GM23338 (cell line): ENCODE measurements around the gene FUT8. TPM values are rescaled to one million over a fixed set of nuclear protein-coding genes. Genes with fewer than 3 reads are reported as not detected.

Source experiments
- ATAC-seq: fragments of 200-7000 bp; cut with Tn5 transposase; 3 replicates; pipeline ENCODE4 v1.9.1; 2020
- DNase-seq: peaks from one replicate; pipeline ENCODE4 v3.0.0-alpha.2; 2015; ENCODE audit warnings: low spot score
- H2AFZ ChIP-seq: fragments of 200-600 bp; sonication (generic); 2 replicates; pipeline ENCODE4 v1.8.0; 2016; ENCODE audit warnings: antibody characterized with exemption, mild to moderate bottlenecking, moderate library complexity
- H3F3A ChIP-seq: fragments of 200-600 bp; sonication (generic); replicated peaks from 2 replicates; pipeline ENCODE4 v1.8.0; 2017; ENCODE audit warnings: antibody characterized with exemption, mixed run types, low read depth
- H3K27ac ChIP-seq: fragments of 200-600 bp; sonication (generic); 2 replicates; pipeline ENCODE4 v1.6.1; 2016; ENCODE audit warnings: low read depth
- H3K27me3 ChIP-seq: fragments of 200-600 bp; sonication (generic); 2 replicates; pipeline ENCODE4 v1.8.0; 2016; ENCODE audit warnings: mild to moderate bottlenecking, mixed run types, moderate library complexity; ENCODE audit not compliant: insufficient read depth
- H3K36me3 ChIP-seq: fragments of 200-600 bp; sonication (generic); 2 replicates; pipeline ENCODE4 v1.8.0; 2016; ENCODE audit warnings: mild to moderate bottlenecking; ENCODE audit not compliant: insufficient read depth
- H3K4me1 ChIP-seq: fragments of 200-600 bp; sonication (generic); 2 replicates; pipeline ENCODE4 v1.8.0; 2016; ENCODE audit warnings: mild to moderate bottlenecking, moderate library complexity; ENCODE audit not compliant: insufficient read depth
- H3K4me2 ChIP-seq: fragments of 200-600 bp; sonication (generic); 2 replicates; pipeline ENCODE4 v1.7.1; 2017; ENCODE audit warnings: mixed run types
- H3K4me3 ChIP-seq: fragments of 200-600 bp; sonication (generic); 2 replicates; pipeline ENCODE4 v1.6.1; 2016; ENCODE audit warnings: mixed run types
- H3K79me2 ChIP-seq: fragments of 200-600 bp; sonication (generic); replicated peaks from 2 replicates; pipeline ENCODE4 v1.8.0; 2017; ENCODE audit warnings: mild to moderate bottlenecking; ENCODE audit not compliant: insufficient read depth
- H3K9me2 ChIP-seq: fragments of 200-600 bp; sonication (generic); 2 replicates; pipeline ENCODE4 v1.8.0; 2017; ENCODE audit not compliant: insufficient read depth
- H4K20me1 ChIP-seq: fragments of 200-600 bp; sonication (generic); replicated peaks from 2 replicates; pipeline ENCODE4 v1.8.0; 2017; ENCODE audit warnings: mild to moderate bottlenecking; ENCODE audit not compliant: insufficient read depth
- H3K27ac Mint-ChIP-seq: 2 replicates; pipeline ENCODE4 v1.8.0; 2020; ENCODE audit warnings: inconsistent platforms, mild to moderate bottlenecking, moderate library complexity, mixed read lengths
- H3K27me3 Mint-ChIP-seq: 3 replicates; pipeline ENCODE4 v1.8.0; 2022; ENCODE audit warnings: low read depth, mild to moderate bottlenecking, moderate library complexity, mixed read lengths, inconsistent platforms; ENCODE audit not compliant: insufficient read depth, poor library complexity
- H3K36me3 Mint-ChIP-seq: 3 replicates; pipeline ENCODE4 v1.8.0; 2021; ENCODE audit warnings: low read depth, mild to moderate bottlenecking, inconsistent platforms, moderate library complexity, mixed read lengths
- H3K4me1 Mint-ChIP-seq: 3 replicates; pipeline ENCODE4 v1.8.0; 2020; ENCODE audit warnings: mild to moderate bottlenecking, inconsistent platforms, mixed read lengths
- H3K4me3 Mint-ChIP-seq: 3 replicates; pipeline ENCODE4 v1.8.0; 2021; ENCODE audit warnings: moderate library complexity, mild to moderate bottlenecking, inconsistent platforms, mixed read lengths
- H3K9me3 Mint-ChIP-seq: 3 replicates; pipeline ENCODE4 v1.8.0; 2020; ENCODE audit warnings: moderate library complexity, mild to moderate bottlenecking, inconsistent platforms, mixed read lengths
- CREB1 ChIP-seq: fragments of 250-450 bp; sonication (Bioruptor Pico); IDR thresholded peaks from 2 replicates; pipeline ENCODE4 v1.5.0; 2020; ENCODE audit warnings: low read depth, mild to moderate bottlenecking, moderate library complexity
- EZH2 ChIP-seq: fragments of 200-600 bp; sonication (generic); IDR thresholded peaks from one replicate; pipeline ENCODE4 v1.8.0; 2017; ENCODE audit warnings: antibody characterized with exemption, mild to moderate bottlenecking, low read depth; ENCODE audit not compliant: unreplicated experiment
- EZH2phosphoT487 ChIP-seq: fragments of 200-600 bp; sonication (generic); IDR thresholded peaks from one replicate; pipeline ENCODE4 v1.8.1; 2018; ENCODE audit warnings: antibody characterized with exemption; ENCODE audit not compliant: unreplicated experiment
- NANOG ChIP-seq: IDR thresholded peaks from 2 replicates; pipeline ENCODE4 v1.6.1; 2016; ENCODE audit warnings: antibody characterized with exemption, borderline replicate concordance
- POLR2AphosphoS5 ChIP-seq: IDR thresholded peaks from 2 replicates; pipeline ENCODE4 v1.6.1; 2016; ENCODE audit warnings: antibody characterized with exemption, low read depth
- STAT1 ChIP-seq: IDR thresholded peaks from one replicate; pipeline ENCODE4 v1.6.1; 2016; ENCODE audit warnings: antibody characterized with exemption; ENCODE audit not compliant: unreplicated experiment
- ZNF114 ChIP-seq: fragments of 250-450 bp; sonication (Bioruptor Pico); IDR thresholded peaks from 2 replicates; pipeline ENCODE4 v1.5.0; 2020; ENCODE audit warnings: mild to moderate bottlenecking, moderate library complexity
- ZNF331 ChIP-seq: fragments of 250-450 bp; sonication (Bioruptor Pico); IDR thresholded peaks from 2 replicates; pipeline ENCODE4 v1.5.0; 2020; ENCODE audit warnings: low read depth, mild to moderate bottlenecking, moderate library complexity
- polyA plus RNA-seq: library from polyadenylated mRNA; unstranded; fragments of >200 nt; fragmentation: Nextera tagmentation; extraction: Ambion mirVana; gene quantifications from 2 replicates; pipeline ENCODE4 v1.2.1, GENCODE V29; 2016
- total RNA-seq: library from RNA; depleted of rRNA; stranded (reverse); fragments of >200 nt; shearing (Covaris generic); gene quantifications from 2 replicates; pipeline ENCODE4 v1.2.3, GENCODE V29; 2014
- TF ChIP-seq, protein P1 (sequence below): fragments of 250-450 bp; sonication (Bioruptor Pico); IDR thresholded peaks from 2 replicates; pipeline ENCODE4 v1.5.0; 2020; ENCODE audit warnings: mild to moderate bottlenecking, moderate library complexity
- TF ChIP-seq, protein P2 (sequence below): IDR thresholded peaks from 2 replicates; pipeline ENCODE4 v1.6.1; 2016; ENCODE audit warnings: antibody characterized with exemption

Gene FUT8
- total and polyA plus RNA-seq, 2 experiments from 2014 or later = 8.2 to 23.2 TPM

DNA sequence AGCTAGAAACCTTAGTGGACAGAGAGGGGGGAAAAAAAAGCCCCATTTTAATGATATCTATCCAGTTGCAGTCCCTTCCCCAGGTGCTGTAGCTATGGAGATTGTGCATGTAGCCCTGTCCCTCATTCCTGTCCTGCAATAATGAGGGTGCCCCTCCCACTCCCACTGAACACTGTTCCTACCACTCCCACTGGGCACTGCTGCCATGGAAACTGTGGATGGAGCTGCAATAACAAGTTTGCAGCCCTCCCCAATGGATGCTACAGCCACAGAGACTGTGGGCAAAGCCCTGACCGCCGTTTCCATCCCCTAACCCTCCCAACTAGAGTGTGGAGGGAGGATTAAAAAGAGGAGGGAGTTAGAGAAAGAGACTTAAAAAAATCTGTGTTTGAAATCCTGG is 238.3 kb downstream of the FUT8 start (continued):
- TF ChIP-seq, protein P1, sequence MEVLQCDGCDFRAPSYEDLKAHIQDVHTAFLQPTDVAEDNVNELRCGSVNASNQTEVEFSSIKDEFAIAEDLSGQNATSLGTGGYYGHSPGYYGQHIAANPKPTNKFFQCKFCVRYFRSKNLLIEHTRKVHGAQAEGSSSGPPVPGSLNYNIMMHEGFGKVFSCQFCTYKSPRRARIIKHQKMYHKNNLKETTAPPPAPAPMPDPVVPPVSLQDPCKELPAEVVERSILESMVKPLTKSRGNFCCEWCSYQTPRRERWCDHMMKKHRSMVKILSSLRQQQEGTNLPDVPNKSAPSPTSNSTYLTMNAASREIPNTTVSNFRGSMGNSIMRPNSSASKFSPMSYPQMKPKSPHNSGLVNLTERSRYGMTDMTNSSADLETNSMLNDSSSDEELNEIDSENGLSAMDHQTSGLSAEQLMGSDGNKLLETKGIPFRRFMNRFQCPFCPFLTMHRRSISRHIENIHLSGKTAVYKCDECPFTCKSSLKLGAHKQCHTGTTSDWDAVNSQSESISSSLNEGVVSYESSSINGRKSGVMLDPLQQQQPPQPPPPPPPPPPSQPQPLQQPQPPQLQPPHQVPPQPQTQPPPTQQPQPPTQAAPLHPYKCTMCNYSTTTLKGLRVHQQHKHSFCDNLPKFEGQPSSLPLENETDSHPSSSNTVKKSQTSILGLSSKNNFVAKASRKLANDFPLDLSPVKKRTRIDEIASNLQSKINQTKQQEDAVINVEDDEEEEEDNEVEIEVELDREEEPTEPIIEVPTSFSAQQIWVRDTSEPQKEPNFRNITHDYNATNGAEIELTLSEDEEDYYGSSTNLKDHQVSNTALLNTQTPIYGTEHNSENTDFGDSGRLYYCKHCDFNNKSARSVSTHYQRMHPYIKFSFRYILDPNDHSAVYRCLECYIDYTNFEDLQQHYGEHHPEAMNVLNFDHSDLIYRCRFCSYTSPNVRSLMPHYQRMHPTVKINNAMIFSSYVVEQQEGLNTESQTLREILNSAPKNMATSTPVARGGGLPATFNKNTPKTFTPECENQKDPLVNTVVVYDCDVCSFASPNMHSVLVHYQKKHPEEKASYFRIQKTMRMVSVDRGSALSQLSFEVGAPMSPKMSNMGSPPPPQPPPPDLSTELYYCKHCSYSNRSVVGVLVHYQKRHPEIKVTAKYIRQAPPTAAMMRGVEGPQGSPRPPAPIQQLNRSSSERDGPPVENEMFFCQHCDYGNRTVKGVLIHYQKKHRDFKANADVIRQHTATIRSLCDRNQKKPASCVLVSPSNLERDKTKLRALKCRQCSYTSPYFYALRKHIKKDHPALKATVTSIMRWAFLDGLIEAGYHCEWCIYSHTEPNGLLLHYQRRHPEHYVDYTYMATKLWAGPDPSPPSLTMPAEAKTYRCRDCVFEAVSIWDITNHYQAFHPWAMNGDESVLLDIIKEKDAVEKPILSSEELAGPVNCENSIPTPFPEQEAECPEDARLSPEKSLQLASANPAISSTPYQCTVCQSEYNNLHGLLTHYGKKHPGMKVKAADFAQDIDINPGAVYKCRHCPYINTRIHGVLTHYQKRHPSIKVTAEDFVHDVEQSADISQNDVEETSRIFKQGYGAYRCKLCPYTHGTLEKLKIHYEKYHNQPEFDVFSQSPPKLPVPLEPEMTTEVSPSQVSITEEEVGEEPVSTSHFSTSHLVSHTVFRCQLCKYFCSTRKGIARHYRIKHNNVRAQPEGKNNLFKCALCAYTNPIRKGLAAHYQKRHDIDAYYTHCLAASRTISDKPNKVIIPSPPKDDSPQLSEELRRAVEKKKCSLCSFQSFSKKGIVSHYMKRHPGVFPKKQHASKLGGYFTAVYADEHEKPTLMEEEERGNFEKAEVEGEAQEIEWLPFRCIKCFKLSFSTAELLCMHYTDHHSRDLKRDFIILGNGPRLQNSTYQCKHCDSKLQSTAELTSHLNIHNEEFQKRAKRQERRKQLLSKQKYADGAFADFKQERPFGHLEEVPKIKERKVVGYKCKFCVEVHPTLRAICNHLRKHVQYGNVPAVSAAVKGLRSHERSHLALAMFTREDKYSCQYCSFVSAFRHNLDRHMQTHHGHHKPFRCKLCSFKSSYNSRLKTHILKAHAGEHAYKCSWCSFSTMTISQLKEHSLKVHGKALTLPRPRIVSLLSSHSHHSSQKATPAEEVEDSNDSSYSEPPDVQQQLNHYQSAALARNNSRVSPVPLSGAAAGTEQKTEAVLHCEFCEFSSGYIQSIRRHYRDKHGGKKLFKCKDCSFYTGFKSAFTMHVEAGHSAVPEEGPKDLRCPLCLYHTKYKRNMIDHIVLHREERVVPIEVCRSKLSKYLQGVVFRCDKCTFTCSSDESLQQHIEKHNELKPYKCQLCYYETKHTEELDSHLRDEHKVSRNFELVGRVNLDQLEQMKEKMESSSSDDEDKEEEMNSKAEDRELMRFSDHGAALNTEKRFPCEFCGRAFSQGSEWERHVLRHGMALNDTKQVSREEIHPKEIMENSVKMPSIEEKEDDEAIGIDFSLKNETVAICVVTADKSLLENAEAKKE = no peak
- TF ChIP-seq EZH2 = no peak
- TF ChIP-seq POLR2AphosphoS5 = no peak
- TF ChIP-seq NANOG = no peak
- TF ChIP-seq STAT1 = no peak

DNA sequence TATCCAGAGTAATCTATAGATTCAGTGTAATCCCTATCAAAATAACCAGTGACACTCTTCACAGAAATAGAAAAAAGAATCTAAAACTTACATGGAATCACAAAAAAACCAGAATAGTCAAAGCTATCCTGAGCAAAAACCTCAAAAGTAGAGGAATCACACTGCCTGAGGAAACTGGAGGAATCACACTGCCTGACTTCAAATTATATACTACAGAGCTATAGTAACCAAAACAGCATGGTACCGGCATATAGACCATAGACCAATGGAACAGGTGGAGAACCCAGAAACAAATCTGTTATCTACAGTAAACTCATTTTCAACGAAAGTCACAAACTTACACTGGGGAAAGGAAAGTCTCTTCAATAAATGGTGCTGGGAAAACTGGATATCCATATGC is 244.0 kb downstream of the FUT8 start:
- H3F3A ChIP-seq = no peaks in the 10 kb centered on the region
- peaks cover 9% of the 10 kb centered on the region for H3K27me3 Mint-ChIP-seq
- peaks cover 31% of the 10 kb centered on the region; the same call in 2 of the 3 replicates for H3K9me3 Mint-ChIP-seq
- peaks cover 8% of the 10 kb centered on the region; the same call in 1 of the 2 replicates for H3K9me2 ChIP-seq
- H3K4me1 Mint-ChIP-seq = peaks cover 3% of the 10 kb centered on the region; the same call in 1 of the 3 replicates
- no peaks in the 10 kb centered on the region for H3K79me2 ChIP-seq
- DNase-seq (no peak), ATAC-seq (no peak)
- no peak overlapping the region for H3K27ac Mint-ChIP-seq
- H4K20me1 ChIP-seq = no peaks in the 10 kb centered on the region
- no peak overlapping the region for H3K4me3 ChIP-seq
- H3K4me3 Mint-ChIP-seq = no peak overlapping the region
- peaks cover 26% of the 10 kb centered on the region for H3K36me3 Mint-ChIP-seq
- no peak overlapping the region for H3K27ac ChIP-seq
- no peaks in the 10 kb centered on the region for H3K27me3 ChIP-seq
- H3K4me1 ChIP-seq = peaks cover 5% of the 10 kb centered on the region; the same call in 1 of the 2 replicates
- no peak overlapping the region for H3K4me2 ChIP-seq
- no peak overlapping the region for H2AFZ ChIP-seq
- no peaks in the 10 kb centered on the region for H3K36me3 ChIP-seq
- TF ChIP-seq, protein P2, sequence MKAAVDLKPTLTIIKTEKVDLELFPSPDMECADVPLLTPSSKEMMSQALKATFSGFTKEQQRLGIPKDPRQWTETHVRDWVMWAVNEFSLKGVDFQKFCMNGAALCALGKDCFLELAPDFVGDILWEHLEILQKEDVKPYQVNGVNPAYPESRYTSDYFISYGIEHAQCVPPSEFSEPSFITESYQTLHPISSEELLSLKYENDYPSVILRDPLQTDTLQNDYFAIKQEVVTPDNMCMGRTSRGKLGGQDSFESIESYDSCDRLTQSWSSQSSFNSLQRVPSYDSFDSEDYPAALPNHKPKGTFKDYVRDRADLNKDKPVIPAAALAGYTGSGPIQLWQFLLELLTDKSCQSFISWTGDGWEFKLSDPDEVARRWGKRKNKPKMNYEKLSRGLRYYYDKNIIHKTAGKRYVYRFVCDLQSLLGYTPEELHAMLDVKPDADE = no peak
- TF ChIP-seq ZNF114 (CRISPR knock-in tag) (no peak), POLR2AphosphoS5 (no peak), NANOG (no peak), EZH2 (no peak), EZH2phosphoT487 (no peak), CREB1 (CRISPR knock-in tag) (no peak), ZNF331 (CRISPR knock-in tag) (no peak)
